ENCODE data around the gene THUMPD3. TPM values are rescaled to one million over a fixed set of nuclear protein-coding genes. Genes with fewer than 3 reads are reported as not detected.

Gene THUMPD3
- total and polyA plus RNA-seq, 2 of the 13 experiments (the other 11 are each of a cell fraction or from before 2014, with no cell fraction given), result 31.2 to 44.1 TPM

GRCh38 chr3:9422712-9423424 lies 60.0 kb downstream of the THUMPD3 start (continued):
- TF ChIP-seq, protein P1, sequence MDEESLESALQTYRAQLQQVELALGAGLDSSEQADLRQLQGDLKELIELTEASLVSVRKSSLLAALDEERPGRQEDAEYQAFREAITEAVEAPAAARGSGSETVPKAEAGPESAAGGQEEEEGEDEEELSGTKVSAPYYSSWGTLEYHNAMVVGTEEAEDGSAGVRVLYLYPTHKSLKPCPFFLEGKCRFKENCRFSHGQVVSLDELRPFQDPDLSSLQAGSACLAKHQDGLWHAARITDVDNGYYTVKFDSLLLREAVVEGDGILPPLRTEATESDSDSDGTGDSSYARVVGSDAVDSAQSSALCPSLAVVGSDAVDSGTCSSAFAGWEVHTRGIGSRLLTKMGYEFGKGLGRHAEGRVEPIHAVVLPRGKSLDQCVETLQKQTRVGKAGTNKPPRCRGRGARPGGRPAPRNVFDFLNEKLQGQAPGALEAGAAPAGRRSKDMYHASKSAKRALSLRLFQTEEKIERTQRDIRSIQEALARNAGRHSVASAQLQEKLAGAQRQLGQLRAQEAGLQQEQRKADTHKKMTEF (CRISPR knock-in tag; IDR thresholded peaks at IDR 0.05), result peak; percentile 89
- peak; percentile 51; the same call in 1 of the 2 replicates for TF ChIP-seq ZNF766 (CRISPR knock-in tag; IDR thresholded peaks at IDR 0.05; ENCODE audit: borderline replicate concordance)
- TF ChIP-seq ZNF792 (CRISPR knock-in tag; IDR thresholded peaks at IDR 0.05), result peak; percentile 82; the same call in 1 of the 2 replicates
- peak; percentile 99 for TF ChIP-seq CEBPG (CRISPR knock-in tag; IDR thresholded peaks at IDR 0.05)
- peak; percentile 67 for TF ChIP-seq YEATS4 (CRISPR knock-in tag; IDR thresholded peaks at IDR 0.05; ENCODE audit: borderline replicate concordance)
- TF ChIP-seq POGK (CRISPR knock-in tag; conservative IDR thresholded peaks at IDR 0.05), result 0 out of 2 replicates have a peak, but pooled peaks have one; percentile 56
- TF ChIP-seq PITX1 (CRISPR knock-in tag; IDR thresholded peaks at IDR 0.05), result peak; percentile 82; the same call in 1 of the 2 replicates
- peak; percentile 98 for TF ChIP-seq SOX5 (CRISPR knock-in tag; IDR thresholded peaks at IDR 0.05; ENCODE audit: borderline replicate concordance)
- TF ChIP-seq NFIC (IDR thresholded peaks at IDR 0.05; ENCODE audit: low read length), result peak; percentile 86
- TF ChIP-seq KDM4B (CRISPR knock-in tag; IDR thresholded peaks at IDR 0.05), result 0 out of 2 replicates have a peak, but pooled peaks have one; percentile 77
- no peak for TF ChIP-seq ZNF616 (CRISPR knock-in tag; IDR thresholded peaks at IDR 0.05; ENCODE audit: low read depth)
- peak; percentile 56; the same call in 1 of the 2 replicates for TF ChIP-seq KMT2B (CRISPR knock-in tag; IDR thresholded peaks at IDR 0.05)
- peak; percentile 56 for TF ChIP-seq PHF5A (CRISPR knock-in tag; IDR thresholded peaks at IDR 0.05; ENCODE audit: low read depth, unreplicated experiment)
- TF ChIP-seq FOXA3 (CRISPR knock-in tag; IDR thresholded peaks at IDR 0.05), result peak; percentile 87
- no peak for TF ChIP-seq HCFC1 (IDR thresholded peaks at IDR 0.05; ENCODE audit: low read depth, low read length)
- no peak for TF ChIP-seq ZNF790 (CRISPR knock-in tag; IDR thresholded peaks at IDR 0.05; ENCODE audit: borderline replicate concordance)
- no peak for TF ChIP-seq ZNF451 (CRISPR knock-in tag; IDR thresholded peaks at IDR 0.05)
- TF ChIP-seq CREM (IDR thresholded peaks at IDR 0.05), result peak; percentile 80
- TF ChIP-seq CREM (CRISPR knock-in tag; IDR thresholded peaks at IDR 0.05), result no peak
- peak; percentile 86 for TF ChIP-seq ZNF264 (CRISPR knock-in tag; IDR thresholded peaks at IDR 0.05)
- TF ChIP-seq, protein P2, sequence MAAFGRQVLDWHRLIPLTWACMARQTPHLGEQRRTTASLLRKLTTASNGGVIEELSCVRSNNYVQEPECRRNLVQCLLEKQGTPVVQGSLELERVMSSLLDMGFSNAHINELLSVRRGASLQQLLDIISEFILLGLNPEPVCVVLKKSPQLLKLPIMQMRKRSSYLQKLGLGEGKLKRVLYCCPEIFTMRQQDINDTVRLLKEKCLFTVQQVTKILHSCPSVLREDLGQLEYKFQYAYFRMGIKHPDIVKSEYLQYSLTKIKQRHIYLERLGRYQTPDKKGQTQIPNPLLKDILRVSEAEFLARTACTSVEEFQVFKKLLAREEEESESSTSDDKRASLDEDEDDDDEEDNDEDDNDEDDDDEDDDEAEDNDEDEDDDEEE (CRISPR knock-in tag; IDR thresholded peaks at IDR 0.05), result no peak
- TF ChIP-seq, protein P3, sequence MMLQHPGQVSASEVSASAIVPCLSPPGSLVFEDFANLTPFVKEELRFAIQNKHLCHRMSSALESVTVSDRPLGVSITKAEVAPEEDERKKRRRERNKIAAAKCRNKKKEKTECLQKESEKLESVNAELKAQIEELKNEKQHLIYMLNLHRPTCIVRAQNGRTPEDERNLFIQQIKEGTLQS (CRISPR knock-in tag; IDR thresholded peaks at IDR 0.05), result peak; percentile 96
- TF ChIP-seq KAT7 (CRISPR knock-in tag; IDR thresholded peaks at IDR 0.05; ENCODE audit: borderline replicate concordance), result 0 out of 2 replicates have a peak, but pooled peaks have one; percentile 42
- TF ChIP-seq ZNF44 (CRISPR knock-in tag; IDR thresholded peaks at IDR 0.05), result no peak
- TF ChIP-seq GATAD1 (CRISPR knock-in tag; IDR thresholded peaks at IDR 0.05), result peak; percentile 60; the same call in 1 of the 2 replicates
- peak; percentile 32; the same call in 1 of the 2 replicates for TF ChIP-seq KLF11 (CRISPR knock-in tag; IDR thresholded peaks at IDR 0.05)
- TF ChIP-seq HMG20A (CRISPR knock-in tag; IDR thresholded peaks at IDR 0.05; ENCODE audit: borderline replicate concordance), result peak; percentile 80; the same call in 1 of the 2 replicates

Data from HepG2 (cell line).